GM18526 (cell line): Measurements from ENCODE around the gene CEP135.
A peak's percentile ranks its signal among the peaks of the same experiment; 100 is the strongest.

Source experiments
- POLR2A ChIP-seq: IDR thresholded peaks from 3 replicates; pipeline ENCODE4 v1.6.1; 2011; ENCODE audit not compliant: insufficient read length; ENCODE audit errors: extremely low read depth

Gene CEP135

GRCh38 chr4:55948726-55949481 lies at the start of gene CEP135:
Gene CEP135, plus strand, starts transcription at chr4:55948945. Its CDS starts 3,186 bp downstream, at chr4:55952131.
- peak; percentile 71 for TF ChIP-seq POLR2A

DNA sequence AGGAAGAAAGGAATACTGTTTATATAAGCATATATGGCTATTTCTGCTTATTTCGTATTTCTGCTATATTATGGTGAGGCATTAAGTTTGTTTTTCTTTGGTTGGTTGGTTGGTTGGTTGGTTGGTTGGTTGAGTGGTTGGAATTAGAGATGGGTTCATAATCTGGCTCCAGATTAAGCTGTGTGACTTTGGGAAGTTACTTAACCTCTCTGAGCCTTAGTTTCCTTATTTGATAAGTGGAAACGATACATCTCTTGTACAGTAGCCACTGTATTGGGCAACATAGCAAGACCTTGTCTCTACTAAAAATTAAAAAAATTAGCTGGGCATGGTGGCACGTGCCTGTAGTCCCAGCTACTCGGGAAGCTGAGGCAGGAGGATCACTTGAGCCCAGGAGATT lies 46.1 kb upstream of the CEP135 start:
- no peak for TF ChIP-seq POLR2A

DNA sequence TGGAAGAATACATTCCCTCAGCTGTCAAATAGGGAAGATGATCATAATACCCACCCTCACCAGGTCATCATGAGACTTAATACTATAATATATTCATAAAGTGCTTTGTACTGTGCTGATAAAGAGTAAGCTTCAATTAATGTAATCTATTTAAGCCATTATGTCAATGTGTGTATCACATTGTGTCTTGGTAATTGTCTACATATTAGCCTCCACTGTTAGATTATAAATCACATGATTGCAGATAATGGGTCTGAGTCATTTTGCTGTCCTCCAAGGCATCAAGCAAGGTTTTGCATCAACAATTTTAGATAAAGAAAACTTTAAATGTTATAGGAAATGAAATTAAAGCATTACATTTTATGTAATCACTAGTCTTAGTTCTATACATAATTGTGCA lies 45.2 kb upstream of the CEP135 start:
- no peak for TF ChIP-seq POLR2A

DNA sequence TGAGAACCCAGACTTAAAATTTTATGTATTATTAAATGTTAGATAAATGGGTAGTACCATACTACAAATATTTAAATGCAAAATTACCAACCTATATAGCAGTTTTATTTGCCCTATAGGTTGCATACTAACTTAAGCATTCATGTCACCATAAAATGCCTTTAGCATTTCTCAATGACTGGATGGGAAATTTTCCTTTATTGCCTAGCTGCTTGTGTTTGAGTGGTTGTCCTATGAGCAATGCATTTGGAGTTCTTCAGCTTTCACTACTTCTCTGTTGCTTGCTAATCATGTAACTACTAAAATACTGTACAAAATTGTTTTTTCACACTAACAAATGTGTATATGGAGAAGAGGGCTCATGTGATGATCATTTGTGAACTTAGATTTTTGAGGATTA lies 44.2 kb upstream of the CEP135 start:
- no peak for TF ChIP-seq POLR2A

- no peak for TF ChIP-seq POLR2A
Observed at GRCh38 chr4:55906323-55906722, 42.4 kb upstream of the CEP135 start.

- TF ChIP-seq POLR2A, result no peak
Observed at GRCh38 chr4:55906989-55907388, 41.8 kb upstream of the CEP135 start.

DNA sequence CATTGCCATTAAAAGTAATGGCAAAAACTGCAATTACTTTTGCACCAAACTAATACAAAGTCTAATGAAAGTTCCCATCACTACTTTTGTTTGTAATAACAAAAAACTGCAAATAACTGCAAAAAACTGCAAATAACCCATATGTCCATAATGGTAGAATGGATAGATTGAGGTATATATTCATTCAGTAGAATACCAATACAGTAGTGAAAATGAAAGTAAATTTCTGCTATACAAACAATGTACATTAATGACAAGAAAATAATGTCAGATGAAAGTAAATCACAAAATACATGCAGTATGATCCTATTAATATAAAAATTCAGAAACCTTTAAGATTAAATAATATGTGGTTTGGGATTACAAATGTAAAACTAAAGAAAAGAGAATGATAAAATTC lies 41.3 kb upstream of the CEP135 start:
- no peak for TF ChIP-seq POLR2A

DNA sequence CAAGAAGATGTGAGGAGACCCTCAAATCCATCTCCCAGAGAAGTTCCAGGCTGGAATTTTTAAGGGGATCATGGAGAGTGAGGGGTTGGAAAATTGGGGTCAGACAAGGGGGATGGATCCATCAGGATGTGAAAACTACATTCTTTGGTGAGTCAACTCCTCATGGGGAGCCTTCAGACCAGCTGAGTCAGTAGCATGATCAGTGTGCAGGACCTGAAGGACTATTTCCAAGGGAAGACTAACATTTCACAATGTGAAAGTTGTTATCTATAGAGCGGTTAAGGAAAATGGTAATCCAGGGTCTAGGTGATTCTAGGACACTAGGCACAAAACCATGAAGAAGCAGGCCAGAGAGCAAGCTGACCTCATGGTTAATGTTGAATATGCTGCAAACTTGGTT lies 38.6 kb upstream of the CEP135 start:
- no peak for TF ChIP-seq POLR2A

GRCh38 chr4:55912249-55912648 lies 36.5 kb upstream of the CEP135 start:
- no peak for TF ChIP-seq POLR2A

GRCh38 chr4:55920571-55920970 lies 28.2 kb upstream of the CEP135 start:
- TF ChIP-seq POLR2A, result no peak

DNA sequence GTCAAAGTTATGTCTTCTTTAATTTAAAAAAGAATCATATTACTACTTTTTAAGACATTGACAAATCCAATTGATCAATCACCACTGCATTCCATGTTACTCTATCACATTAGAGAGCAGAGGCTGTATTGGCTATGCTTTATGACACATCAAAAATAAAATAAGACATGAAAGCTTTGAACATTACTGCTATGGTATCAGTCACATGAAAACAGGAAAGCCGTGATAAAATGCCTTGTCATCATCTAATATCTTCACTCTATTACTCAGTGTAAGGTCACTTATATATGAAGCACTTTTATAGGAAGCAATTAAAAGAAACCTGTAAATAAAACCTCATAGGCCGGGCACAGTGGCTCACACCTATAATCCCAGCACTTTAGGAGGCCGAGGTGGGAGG lies 27.7 kb upstream of the CEP135 start:
- TF ChIP-seq POLR2A, result no peak

DNA sequence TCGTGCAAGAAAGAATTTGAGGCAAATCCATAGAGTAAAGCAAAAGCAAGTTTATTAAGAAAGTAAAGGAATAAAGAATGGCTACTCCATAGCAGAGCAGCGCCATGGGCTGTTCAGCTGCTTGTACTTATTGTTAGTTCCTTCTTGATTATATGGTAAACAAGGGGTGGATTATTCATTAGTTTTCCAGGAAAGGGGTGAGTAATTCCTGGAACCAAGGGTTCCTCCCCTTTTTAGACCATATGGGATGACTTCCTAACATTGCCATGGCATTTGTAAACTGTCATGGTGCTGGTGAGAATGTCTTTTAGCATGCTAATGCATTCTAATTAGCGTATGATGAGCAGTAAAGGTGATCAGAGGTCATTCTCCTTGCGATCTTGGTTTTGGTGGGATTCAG lies 23.5 kb upstream of the CEP135 start:
- no peak for TF ChIP-seq POLR2A

GRCh38 chr4:55926610-55927009 lies 22.1 kb upstream of the CEP135 start:
- TF ChIP-seq POLR2A, result no peak

DNA sequence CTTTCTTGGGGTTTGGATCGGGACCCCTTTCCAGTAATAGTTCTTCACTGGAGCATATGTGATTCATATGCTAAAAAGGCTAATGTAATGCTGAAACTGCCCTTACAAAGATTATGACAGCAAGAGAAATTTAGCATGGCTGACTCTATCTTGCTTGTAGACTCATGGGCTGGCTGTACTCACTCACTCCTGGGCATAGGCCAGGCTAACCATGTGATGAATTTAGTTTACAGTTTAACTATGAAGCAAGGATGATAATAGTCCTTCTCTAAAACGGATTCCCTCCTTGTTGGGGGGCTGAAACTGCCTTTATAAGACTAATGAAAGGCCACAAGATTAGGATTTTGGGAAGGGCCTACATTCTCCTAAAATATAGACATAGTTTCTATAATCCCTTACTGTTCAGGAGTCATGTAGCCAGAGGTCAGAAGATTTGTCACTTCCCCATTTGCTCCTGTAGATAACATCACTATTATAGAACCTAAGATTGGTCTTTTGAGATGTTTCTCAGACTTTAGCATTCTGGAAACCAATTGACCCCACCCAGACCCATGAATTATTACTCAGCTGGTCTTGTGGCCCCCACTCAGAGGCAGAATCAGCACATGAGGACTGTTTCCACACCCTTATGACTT lies 20.8 kb upstream of the CEP135 start:
- TF ChIP-seq POLR2A, result no peak

GRCh38 chr4:55928846-55929245 lies 19.9 kb upstream of the CEP135 start:
- TF ChIP-seq POLR2A, result no peak

DNA sequence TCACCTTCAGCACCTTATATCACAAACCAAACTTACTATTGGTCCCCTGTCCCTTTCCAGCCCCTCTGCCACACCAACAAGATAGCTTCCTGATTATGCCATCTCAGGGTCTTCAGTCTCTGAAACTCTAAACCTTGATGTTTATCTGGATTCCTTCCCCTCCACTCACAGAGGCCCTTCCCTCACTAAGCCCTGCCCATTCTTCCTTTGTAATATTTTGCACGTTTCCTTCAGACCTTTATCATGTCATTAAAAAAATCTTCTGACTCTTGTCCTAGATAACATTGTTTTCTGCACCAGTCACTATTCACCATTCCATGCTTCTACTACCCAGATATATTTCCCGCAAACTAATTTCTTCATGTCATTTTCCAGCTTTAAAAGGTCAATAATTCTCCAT lies 17.7 kb upstream of the CEP135 start:
- no peak for TF ChIP-seq POLR2A

GRCh38 chr4:55931833-55932232 lies 16.9 kb upstream of the CEP135 start:
- TF ChIP-seq POLR2A, result no peak

GRCh38 chr4:55932511-55932910 lies 16.2 kb upstream of the CEP135 start:
- TF ChIP-seq POLR2A, result no peak

DNA sequence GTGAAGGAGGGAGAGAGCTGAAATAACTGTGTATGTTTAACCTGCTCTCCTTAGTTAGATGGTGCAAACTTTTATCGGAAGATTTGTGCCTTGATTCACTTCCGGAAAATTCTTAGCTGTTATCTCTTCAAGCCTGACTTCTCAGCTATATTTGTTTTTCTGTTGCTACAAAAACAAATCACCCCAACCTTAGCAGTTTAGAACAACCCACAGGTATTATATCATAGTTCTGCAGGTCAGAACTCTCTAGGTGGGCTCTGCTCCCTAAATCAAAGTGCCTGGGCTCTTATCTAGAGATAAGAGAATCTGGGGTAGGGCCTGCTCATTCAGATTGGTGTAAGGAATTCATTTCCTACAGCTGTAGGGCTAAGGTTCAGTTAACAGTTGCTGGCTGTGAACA lies 15.1 kb upstream of the CEP135 start:
- no peak for TF ChIP-seq POLR2A
